HG03354 (cell line): Measurements from ENCODE around the gene FGD4.
A peak's percentile ranks its signal among the peaks of the same experiment; 100 is the strongest.
"Not testable (repeated sequence)": the region's sequence is repeated elsewhere in the genome, so short reads cannot be mapped to it uniquely, and the experiment has no call there.

Experiments
- ATAC-seq: cut with Tn5 transposase; IDR thresholded peaks from one replicate; pipeline ENCODE4 v1.9.1; 2021; ENCODE audit warnings: mild to moderate bottlenecking; ENCODE audit not compliant: unreplicated experiment, poor library complexity, severe bottlenecking

FGD4 gene

DNA sequence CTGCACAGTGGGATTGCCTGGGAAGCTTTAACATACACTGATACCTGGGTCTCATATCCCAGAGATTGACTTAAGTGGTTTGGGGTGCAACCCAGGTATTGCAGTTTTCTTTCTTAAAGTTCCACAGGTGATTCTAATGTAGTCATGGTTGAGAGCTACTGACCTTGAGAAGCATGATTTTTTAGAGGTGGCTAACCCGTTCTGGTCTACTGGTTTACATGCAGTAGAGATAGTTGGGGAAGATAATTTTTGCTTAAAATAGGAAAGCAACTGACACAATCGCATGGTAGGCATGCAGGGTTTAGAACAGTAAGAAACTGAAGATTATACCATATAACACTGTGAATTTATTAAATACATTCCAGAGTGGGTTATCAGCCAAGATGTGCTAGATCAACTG lies 145.5 kb downstream of the FGD4 start:
- no peak for ATAC-seq

DNA sequence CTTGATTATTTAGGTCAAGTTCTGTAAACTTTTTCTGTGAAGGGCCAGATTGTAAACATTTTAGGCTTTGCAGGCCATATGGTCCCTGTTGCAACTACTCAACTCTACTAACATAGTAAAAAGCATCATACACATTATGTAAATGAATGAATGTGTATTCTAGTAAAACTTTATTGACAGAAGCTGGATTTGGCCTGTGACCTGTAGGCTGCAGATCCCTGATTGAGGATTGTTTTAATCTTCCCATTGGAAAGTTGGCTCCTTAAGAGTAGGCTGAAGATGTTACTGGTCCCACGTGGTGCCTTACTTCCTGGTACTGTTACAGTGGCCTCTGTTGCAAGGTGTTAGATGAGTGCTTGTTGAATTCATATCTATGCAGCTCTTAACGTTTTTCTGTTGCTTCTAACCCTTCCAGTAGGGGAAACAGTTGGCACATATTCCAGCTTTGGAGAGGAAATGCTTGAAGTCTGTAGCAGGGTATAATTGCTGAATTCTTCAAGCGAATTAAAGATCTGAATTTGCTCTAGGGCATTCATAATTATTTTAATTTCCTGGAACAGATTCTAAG lies 146.1 kb downstream of the FGD4 start:
- no peak for ATAC-seq

DNA sequence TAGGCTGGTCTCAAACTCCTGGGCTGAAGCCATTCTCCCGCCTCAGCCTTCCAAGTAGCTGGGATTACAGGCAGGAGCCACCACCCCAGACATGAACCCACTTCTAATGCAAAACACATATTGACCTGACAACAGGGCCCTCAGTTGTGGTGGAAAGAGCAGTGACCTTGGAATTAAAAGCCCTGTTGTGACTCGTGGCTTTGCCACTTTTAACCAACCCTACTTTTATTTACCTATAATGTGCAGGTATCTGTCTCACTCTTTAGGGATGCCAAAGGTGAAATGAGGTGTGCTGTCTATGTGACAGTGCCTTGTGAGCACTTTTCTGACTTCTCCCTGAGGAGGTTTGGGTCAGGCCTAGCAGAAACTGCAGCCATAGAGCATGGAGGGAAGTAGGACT lies 146.9 kb downstream of the FGD4 start:
- ATAC-seq, result no peak

DNA sequence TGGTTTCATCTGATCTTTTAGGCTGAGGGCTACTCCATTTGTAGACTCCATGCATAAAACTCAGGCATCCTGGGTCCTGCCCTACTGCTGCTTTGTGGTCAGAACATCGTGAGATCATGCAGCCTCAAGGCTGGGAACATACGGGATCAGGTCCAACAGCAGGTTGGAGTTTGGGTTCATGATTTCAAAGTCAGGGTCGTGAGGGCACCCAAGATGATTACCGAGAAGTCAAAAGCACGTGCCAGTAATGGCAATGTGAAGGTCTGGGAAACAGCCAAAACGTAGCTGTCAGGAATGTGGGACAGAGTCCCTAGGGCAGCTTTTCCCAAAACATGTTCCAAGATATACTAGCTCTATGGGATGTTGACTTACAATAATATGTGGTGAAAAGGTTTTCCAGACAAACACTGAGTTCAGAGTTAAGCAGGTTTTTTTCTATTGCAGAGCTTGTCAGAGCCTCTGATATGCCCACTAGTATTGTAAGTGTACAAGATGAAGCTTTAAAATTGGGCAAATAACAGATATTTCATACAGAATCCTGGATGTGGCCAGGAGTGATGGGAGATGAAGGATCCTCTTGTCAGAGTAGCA lies 149.4 kb downstream of the FGD4 start:
- ATAC-seq, result no peak

DNA sequence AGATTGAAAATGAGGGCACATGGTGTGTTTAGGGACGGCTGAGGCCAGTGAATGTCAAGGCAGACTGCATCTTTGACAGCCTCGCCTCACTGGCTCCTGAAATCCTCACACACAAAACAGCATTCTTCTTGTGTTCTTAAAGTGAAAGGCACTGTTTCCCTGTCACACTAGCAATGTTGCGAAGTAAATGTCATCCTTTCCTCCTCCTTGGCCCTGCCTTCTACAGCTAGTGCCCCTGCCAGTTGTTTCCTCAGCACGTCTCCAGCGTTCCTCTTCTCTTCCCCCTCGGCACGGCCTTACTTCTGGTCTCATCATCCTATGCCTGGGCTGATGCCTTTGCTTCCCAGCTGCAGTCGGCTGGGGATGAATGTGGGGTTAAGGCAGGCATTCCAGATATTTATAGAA lies 150.3 kb downstream of the FGD4 start:
- ATAC-seq, result no peak

DNA sequence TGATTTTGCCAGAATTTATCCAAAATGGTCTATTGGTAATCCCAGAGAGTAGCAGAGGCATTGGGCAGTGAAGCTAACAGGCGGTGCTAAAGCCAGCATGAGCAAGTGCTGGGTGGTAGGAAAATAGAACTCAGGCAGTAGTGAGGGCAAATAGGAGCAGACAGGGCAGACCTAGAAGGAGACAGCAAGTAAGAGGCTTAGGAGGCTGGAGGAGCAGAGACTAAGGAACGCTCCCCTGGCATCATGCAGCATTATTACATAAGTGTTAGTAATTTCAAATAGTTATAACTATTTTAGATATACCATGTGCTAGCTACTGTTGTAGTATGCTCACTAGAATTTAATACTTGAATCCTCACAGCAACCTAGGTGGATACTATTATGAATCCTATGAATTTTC lies 151.7 kb downstream of the FGD4 start:
- ATAC-seq, result no peak

DNA sequence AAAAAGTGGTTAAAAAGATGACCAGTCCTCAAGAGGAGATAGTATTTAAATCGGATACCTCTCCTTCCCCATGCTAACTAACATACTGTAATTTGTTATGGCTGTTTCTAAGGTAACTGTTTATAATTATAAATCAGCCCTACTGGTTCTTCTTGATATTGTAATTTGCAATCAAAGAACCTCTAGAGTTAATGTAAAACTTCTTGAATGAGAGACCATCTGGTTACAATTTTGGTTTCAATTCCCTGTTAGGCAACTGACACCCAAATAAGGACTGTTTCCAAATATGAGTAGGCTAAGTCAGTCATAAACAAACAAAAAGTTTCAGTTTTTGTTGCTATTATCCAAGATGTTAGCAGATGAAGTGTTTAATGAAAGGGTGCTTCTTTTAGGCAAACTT lies 159.5 kb downstream of the FGD4 start:
- peak; percentile 99 for ATAC-seq

DNA sequence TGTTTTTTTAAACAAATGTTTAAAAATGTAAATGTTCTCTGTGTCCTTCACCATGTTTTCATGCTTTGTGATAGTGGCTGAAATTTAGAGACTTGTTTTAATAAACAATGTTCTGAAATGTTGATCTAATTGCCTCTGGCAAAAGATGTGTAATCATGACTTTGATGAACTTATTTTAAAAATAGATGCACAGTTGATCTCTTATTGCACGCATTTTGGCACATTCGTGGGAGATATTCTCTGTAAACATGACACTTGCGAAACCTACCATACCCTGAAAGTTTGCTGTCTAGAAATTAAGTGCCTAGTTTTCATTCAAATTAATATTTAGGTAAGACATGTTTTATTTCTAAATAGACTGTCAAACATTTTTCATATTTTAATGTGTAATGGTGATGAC lies 160.1 kb downstream of the FGD4 start:
- peak; percentile 1 for ATAC-seq

DNA sequence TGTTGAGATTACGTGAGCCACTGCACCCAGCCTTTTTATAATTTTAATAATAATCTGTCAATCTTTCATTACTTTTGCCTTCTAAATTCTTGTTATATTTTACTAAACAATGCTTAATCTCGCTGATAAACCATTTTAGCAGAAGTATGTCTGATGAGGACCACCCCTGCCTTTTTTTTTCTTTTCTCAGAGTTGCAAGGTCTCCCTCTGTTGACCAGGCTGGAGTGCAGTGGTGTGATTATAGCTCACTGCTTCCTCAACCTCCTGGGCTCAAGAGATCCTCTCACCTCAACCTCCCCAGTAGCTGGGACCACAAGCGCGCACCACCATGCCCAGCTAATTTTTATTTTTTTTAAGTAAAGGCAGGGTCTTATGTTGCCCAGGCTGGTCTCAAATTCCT lies 161.2 kb downstream of the FGD4 start:
- ATAC-seq, result no peak

DNA sequence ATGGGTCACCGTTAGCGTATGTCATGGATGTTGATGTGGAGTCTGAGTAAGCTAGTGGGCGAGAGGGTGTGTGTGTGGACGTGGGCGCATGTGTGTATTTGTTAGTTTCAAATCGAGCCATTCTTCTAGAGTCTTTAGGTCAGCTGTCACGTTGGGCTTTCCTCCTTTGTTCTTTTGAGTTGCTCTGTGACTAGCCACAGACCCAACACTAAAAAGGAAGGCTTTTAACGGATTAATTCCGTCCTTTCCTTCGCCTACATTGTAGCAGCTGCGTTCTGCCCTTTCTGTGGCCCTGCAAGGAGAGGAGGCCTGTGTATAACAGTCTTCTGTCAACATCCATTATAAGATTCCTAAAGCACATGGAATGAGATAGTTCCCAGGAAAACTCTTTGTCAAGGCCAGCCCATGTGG lies 162.6 kb downstream of the FGD4 start:
- no peak for ATAC-seq

DNA sequence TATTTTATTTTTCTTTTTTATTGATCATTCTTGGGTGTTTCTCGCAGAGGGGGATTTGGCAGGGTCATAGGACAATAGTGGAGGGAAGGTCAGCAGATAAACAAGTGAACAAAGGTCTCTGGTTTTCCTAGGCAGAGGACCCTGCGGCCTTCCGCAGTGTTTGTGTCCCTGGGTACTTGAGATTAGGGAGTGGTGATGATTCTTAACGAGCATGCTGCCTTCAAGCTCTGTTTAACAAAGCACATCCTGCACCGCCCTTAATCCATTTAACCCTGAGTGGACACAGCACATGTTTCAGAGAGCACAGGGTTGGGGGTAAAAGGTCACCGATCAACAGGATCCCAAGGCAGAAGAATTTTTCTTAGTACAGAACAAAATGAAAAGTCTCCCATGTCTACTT lies 163.1 kb downstream of the FGD4 start:
- not testable (repeated sequence) for ATAC-seq

DNA sequence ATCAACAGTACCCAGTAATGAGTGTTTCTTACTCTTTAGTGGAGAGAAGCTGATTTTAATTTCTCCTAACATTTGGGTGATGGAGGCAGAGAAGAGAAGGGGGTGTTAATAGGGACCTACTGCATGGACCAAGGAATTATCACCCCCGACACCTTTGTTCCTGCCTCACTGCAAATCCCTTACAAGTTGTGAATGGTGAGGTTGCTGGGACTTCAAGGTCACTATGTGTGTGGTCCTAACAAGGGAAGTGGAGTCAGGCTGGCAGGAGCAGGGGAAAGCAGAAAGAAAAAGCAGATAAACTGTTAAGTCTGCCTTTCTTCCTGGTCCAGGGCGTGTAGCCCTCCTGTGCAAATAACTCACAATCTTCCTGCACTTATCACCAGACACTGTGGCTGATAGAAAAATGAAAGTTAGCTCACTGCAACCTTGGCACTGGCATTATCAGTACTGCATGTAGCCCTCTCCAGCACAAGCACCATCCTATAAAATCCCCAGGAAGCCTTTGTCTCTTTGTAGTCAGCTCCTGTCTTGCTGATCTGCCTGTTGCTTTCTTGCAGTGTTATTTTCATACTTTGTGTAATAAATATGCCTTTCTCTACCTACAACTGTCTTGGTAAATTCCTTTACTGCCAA lies 167.4 kb downstream of the FGD4 start:
- ATAC-seq, result no peak

DNA sequence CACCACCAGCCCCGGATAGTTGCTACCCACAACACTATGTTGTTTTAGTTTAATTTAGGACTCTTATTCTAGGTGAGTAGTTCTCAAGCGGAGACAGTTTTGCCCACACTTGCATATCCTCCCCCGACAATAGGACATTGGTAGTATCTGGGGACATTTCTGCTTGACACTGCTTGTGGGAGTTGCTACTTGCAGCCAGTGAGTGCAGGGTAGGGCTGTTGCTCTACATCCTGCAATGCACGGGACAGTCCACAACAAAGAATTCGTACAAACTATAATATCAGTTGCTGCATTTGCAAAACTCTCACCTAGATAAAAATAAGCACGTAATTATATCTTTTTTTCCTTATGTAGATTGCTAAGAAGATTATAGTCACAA lies 167.9 kb downstream of the FGD4 start:
- no peak for ATAC-seq

DNA sequence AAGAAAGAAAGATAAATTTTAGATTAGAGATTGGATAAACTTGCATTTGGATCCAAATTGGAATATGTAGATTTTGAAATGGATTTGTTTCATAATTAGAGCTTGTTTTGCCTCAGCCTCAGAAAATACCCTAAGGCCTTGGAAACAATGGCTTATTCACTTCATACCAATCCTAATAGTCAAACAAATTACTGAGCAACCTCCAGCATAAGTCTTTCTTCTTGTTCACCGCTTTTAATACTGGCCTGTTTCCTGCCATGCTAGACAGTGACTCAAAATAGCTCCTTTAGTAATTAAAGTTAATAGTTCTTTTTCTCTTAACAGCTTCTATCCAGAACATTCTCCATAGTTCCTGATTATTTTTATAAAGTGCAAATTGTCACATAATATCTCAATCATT lies 168.9 kb downstream of the FGD4 start:
- ATAC-seq, result no peak

DNA sequence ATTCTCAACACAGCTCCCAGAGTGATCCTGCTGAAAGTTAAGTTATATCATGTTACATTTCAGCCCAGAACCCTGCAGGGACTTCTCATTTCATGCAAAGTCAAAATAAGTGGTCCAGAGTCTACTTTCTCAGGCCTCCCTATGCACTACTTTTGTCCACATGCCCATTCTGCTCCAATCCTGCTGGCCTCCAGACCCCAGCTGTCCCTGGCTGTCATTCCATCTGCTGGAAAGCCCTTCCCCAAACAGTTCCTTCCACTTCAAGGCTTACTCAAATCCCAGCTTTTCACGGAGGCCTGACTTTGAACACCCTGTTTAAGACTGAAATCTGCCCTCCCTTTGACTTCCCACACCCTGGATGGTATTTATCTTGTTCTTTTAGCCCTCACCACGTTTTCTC lies 169.9 kb downstream of the FGD4 start:
- ATAC-seq, result no peak

DNA sequence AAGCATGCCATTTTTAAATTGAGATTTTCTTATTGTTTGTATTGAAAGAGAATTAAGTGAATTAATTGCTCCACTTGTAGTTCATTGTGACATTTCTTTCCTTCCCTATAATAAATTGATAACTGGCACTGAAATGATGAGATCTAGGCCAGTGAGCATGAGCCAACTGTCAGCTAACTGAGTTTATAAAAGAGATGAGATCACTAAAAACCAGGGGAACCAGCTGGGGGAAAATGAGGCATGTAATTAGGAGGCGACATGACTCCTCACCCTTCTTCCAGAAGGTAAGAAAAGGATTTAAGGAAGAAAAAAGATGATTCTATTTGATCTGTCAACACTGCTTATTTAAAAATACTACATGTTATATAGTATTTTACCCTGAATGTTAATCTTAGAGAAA lies 175.2 kb downstream of the FGD4 start:
- ATAC-seq, result no peak

DNA sequence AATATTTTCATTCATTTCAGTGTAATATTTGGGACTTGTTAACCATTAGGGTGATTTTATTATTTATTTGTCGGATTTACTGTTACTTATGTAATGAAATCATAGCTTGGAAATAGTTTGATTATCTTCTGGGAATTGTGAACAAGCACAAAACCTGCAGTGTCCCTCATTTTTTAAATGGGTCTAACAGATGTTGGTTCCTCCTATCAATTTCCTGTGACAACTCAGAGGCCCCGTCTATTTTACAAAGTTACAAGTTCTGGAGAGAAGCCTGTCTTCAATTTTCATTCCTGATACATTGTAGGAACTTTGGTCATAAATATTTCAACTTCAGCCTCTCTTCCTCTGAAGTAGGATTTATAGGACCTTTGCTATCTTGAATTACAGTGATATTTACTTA lies 178.0 kb downstream of the FGD4 start:
- no peak for ATAC-seq

DNA sequence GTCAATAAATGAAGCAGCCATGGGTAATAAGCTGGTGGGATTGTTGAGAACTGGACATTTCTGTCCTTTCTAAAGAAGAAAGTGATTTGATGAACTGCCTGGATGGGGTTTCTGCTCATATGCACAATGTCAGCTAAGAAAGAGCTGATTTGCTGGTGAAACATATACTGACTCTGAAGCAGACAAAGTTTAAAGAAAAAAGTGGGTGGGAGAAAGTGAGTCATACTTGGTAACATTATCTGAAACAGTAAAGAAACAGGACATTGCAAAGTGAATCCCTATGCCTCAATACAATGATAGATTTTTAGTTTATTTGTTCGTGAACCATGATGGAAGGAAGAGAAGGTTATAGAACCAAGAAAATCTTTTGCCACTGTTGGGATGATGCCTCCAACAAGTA lies 184.2 kb downstream of the FGD4 start:
- no peak for ATAC-seq

DNA sequence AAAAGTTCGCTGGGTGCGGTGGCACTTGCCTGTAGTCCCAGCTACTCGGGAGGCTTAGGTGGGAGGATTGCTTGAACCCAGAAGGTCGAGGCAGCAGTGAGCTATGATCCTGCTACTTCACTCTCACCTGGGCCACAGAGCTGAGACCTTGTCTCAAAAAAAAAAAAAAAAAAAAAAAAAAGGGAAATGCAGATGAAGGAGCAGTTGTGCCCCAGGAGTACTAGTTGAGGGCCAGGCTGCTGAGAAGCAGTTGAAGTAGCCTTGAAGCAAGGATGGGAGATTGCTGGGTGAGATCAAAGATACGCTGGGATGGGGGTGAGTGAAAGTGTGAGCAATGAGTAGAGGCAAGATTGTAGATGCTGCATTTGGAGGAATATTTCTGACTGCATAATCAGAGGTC lies 186.3 kb downstream of the FGD4 start:
- no peak for ATAC-seq

DNA sequence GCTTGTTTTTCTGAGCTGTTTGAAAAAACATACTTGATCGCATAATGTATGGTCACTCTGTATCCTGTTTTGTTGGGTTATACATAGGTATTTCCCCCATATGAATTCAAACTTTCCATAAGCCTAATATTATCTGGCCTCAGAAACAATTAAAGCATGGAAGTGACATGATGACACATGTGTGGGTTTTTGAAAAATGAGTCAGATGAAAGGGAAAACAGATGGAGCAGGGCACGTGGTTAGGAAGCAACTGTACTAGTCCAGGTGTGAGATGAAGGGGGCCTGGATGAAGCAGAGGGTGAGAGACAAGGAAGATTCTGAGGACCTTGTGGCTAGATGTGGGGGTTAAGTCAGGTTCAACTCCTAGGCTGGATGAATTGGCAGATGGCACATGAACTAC lies 187.0 kb downstream of the FGD4 start:
- ATAC-seq, result no peak

DNA sequence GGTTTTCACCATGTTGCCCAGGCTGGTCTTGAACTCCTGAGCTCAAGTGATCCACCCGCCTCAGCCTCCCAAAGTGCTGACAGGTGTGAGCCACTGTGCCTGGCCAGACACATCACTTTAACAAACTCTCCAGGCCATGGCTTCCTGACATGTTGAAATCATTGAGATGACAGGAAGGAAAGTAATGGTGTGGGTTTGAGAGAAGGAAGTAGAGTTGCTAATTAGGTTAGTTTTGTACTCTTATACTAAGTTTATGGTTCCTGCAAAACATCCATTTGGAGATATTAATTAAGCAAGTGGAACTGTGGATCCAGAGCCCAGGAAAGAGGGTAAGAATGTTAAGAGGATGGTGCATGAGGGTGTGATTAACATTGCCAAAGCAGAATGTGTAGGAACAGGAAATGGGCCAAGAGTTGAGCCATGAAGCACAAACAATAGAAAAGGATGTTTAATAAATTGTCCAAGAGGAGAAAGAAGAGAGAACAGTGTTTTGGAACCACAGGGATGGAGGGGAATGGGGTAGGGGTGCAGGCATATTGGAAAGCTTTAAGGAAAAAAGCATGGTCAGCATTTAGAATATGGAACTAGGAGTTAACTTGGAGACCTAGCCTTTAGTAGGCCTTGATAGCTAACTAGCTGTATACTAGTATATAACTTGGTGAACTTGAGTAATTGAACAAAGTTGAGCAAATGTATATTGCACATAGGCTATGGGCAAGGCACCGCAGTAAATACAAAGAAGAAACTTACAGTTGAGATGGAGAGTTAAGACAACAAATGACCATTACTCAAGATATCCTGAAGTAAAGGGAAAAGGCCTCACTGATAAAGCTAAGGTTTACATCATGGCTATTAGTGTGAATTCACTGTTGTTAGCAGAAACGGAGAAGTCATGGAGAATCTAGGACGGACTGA lies 188.5 kb downstream of the FGD4 start:
- no peak for ATAC-seq
